H1 (cell line): ENCODE results near the gene UQCRC2. TPM values are rescaled to one million over a fixed set of nuclear protein-coding genes. Genes with fewer than 3 reads are reported as not detected.

Experiments used
- BACH1 ChIP-seq: IDR thresholded peaks from 2 replicates; pipeline ENCODE4 v1.6.1; 2012; ENCODE audit warnings: low read length, improper control_type of control experiment
- CBX8 ChIP-seq: fragments of 300-800, 300-1000 bp; sonication (generic); IDR thresholded peaks from 2 replicates; pipeline ENCODE4 v1.7.1; 2016; ENCODE audit warnings: low read depth, low read length, borderline replicate concordance
- CHD1 ChIP-seq: IDR thresholded peaks from 2 replicates; pipeline ENCODE4 v1.6.1; 2012; ENCODE audit warnings: low read depth, low read length, improper control_type of control experiment
- EZH2 ChIP-seq: fragments of 200-600 bp; sonication (generic); IDR thresholded peaks from 2 replicates; pipeline ENCODE4 v1.7.1; 2012; ENCODE audit warnings: low read depth, mild to moderate bottlenecking, moderate library complexity, low read length, inconsistent platforms; ENCODE audit not compliant: severe bottlenecking
- PHF8 ChIP-seq: fragments of 200-600 bp; sonication (generic); conservative IDR thresholded peaks from 2 replicates; pipeline ENCODE4 v1.7.1; 2012; ENCODE audit warnings: low read depth, mild to moderate bottlenecking, inconsistent platforms, low read length, moderate library complexity
- SP4 ChIP-seq: IDR thresholded peaks from 2 replicates; pipeline ENCODE4 v1.6.1; 2012; ENCODE audit warnings: low read length, inconsistent platforms
- polyA plus RNA-seq, 7 experiments: library from polyadenylated mRNA; depleted of rRNA in 3 of 7; stranded (reverse) in 5 of 7; unstranded in 2 of 7; fragments of >200 nt in 5 of 7; fragments of 200-250 nt in 2 of 7; gene quantifications; 1 replicate in 5 of 7; 2 replicates in 1 of 7; 4 replicates in 1 of 7; pipeline versions ENCODE4 v1.2.1 to v1.2.3, GENCODE V29; 2011 to 2013; ENCODE audit warnings: missing spikeins in 2 of 7, mixed read lengths in 2 of 7
- total RNA-seq: library from RNA; stranded (reverse); fragmentation: NEBNext Ultra II Directional; extraction: Animal tissue kit (Norgen Biotek cat#: 25700); gene quantifications from 2 replicates; pipeline ENCODE4 v1.2.1, GENCODE V29; 2021
- TF ChIP-seq, protein P1 (sequence below): fragments of 300-600 bp; sonication (generic); IDR thresholded peaks from 2 replicates; pipeline ENCODE4 v1.7.1; 2012; ENCODE audit warnings: low read length, moderate library complexity, mild to moderate bottlenecking, inconsistent platforms; ENCODE audit not compliant: insufficient replicate concordance
- TF ChIP-seq, protein P2 (sequence below): IDR thresholded peaks from 2 replicates; pipeline ENCODE4 v1.6.1; 2011; ENCODE audit warnings: low read length, improper control_type of control experiment

The UQCRC2 gene
- total and polyA plus RNA-seq, 2 of the 8 experiments (the other 6 are each of a cell fraction or from before 2014, with no cell fraction given), result 94.4 to 182 TPM

DNA sequence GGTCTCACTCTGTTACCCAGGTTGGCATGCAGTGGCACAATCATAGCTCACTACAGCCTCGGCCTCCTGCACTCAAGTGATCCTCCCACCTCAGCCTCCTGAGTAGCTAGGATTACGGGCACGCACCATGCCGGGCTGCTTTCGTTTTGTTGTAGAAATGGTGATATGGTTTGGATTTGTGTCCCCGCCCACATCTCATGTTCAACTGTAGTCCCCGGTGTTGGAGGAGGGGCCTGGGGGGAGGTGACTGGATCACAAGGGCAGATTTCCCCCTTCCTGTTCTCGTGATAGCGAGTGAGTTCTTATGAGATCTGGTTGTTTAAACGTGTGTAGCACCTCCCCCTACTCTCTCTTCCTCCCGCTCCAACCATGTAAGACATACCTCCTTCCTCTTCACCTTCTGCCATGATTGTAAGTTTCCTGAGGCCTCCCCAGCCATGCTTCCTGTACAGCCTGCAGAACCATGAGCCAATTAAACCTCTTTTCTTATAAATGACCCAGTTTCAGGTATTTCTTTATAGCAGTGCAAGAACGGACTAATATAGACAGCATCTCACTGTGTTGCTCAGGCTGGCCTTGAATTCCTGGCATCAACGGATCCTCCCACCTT lies 41.8 kb downstream of the UQCRC2 start (continued):
- TF ChIP-seq, protein P1, sequence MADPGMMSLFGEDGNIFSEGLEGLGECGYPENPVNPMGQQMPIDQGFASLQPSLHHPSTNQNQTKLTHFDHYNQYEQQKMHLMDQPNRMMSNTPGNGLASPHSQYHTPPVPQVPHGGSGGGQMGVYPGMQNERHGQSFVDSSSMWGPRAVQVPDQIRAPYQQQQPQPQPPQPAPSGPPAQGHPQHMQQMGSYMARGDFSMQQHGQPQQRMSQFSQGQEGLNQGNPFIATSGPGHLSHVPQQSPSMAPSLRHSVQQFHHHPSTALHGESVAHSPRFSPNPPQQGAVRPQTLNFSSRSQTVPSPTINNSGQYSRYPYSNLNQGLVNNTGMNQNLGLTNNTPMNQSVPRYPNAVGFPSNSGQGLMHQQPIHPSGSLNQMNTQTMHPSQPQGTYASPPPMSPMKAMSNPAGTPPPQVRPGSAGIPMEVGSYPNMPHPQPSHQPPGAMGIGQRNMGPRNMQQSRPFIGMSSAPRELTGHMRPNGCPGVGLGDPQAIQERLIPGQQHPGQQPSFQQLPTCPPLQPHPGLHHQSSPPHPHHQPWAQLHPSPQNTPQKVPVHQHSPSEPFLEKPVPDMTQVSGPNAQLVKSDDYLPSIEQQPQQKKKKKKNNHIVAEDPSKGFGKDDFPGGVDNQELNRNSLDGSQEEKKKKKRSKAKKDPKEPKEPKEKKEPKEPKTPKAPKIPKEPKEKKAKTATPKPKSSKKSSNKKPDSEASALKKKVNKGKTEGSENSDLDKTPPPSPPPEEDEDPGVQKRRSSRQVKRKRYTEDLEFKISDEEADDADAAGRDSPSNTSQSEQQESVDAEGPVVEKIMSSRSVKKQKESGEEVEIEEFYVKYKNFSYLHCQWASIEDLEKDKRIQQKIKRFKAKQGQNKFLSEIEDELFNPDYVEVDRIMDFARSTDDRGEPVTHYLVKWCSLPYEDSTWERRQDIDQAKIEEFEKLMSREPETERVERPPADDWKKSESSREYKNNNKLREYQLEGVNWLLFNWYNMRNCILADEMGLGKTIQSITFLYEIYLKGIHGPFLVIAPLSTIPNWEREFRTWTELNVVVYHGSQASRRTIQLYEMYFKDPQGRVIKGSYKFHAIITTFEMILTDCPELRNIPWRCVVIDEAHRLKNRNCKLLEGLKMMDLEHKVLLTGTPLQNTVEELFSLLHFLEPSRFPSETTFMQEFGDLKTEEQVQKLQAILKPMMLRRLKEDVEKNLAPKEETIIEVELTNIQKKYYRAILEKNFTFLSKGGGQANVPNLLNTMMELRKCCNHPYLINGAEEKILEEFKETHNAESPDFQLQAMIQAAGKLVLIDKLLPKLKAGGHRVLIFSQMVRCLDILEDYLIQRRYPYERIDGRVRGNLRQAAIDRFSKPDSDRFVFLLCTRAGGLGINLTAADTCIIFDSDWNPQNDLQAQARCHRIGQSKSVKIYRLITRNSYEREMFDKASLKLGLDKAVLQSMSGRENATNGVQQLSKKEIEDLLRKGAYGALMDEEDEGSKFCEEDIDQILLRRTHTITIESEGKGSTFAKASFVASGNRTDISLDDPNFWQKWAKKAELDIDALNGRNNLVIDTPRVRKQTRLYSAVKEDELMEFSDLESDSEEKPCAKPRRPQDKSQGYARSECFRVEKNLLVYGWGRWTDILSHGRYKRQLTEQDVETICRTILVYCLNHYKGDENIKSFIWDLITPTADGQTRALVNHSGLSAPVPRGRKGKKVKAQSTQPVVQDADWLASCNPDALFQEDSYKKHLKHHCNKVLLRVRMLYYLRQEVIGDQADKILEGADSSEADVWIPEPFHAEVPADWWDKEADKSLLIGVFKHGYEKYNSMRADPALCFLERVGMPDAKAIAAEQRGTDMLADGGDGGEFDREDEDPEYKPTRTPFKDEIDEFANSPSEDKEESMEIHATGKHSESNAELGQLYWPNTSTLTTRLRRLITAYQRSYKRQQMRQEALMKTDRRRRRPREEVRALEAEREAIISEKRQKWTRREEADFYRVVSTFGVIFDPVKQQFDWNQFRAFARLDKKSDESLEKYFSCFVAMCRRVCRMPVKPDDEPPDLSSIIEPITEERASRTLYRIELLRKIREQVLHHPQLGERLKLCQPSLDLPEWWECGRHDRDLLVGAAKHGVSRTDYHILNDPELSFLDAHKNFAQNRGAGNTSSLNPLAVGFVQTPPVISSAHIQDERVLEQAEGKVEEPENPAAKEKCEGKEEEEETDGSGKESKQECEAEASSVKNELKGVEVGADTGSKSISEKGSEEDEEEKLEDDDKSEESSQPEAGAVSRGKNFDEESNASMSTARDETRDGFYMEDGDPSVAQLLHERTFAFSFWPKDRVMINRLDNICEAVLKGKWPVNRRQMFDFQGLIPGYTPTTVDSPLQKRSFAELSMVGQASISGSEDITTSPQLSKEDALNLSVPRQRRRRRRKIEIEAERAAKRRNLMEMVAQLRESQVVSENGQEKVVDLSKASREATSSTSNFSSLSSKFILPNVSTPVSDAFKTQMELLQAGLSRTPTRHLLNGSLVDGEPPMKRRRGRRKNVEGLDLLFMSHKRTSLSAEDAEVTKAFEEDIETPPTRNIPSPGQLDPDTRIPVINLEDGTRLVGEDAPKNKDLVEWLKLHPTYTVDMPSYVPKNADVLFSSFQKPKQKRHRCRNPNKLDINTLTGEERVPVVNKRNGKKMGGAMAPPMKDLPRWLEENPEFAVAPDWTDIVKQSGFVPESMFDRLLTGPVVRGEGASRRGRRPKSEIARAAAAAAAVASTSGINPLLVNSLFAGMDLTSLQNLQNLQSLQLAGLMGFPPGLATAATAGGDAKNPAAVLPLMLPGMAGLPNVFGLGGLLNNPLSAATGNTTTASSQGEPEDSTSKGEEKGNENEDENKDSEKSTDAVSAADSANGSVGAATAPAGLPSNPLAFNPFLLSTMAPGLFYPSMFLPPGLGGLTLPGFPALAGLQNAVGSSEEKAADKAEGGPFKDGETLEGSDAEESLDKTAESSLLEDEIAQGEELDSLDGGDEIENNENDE, result no peak
- TF ChIP-seq CBX8 (no peak), PHF8 (no peak), SP4 (no peak), CHD1 (no peak), BACH1 (no peak), EZH2 (no peak)
- TF ChIP-seq, protein P2, sequence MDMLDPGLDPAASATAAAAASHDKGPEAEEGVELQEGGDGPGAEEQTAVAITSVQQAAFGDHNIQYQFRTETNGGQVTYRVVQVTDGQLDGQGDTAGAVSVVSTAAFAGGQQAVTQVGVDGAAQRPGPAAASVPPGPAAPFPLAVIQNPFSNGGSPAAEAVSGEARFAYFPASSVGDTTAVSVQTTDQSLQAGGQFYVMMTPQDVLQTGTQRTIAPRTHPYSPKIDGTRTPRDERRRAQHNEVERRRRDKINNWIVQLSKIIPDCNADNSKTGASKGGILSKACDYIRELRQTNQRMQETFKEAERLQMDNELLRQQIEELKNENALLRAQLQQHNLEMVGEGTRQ, result no peak
